Fibroblast of villous mesenchyme (primary cell): ENCODE results near the gene TMEM106C. TPM values are rescaled to one million over a fixed set of nuclear protein-coding genes. Genes with fewer than 3 reads are reported as not detected.

Source experiments
- DNase-seq: peaks from one replicate; pipeline ENCODE4 v3.0.0-alpha.2; 2010; ENCODE audit warnings: low read depth
- H3K4me3 ChIP-seq: 2 replicates; pipeline ENCODE4 v1.5.1; 2011; ENCODE audit warnings: low read depth, mild to moderate bottlenecking, low read length
- total RNA-seq: library from RNA; depleted of rRNA; stranded (reverse); fragments of >200 nt; gene quantifications from 2 replicates; pipeline ENCODE4 v1.2.3, GENCODE V29; 2012
- TF ChIP-seq, protein P1 (sequence below): IDR thresholded peaks from 2 replicates; pipeline ENCODE4 v1.5.1; 2012; ENCODE audit warnings: low read depth, mild to moderate bottlenecking, low read length; ENCODE audit not compliant: insufficient read depth

The TMEM106C gene
- total RNA-seq, 1 donor = 100 TPM

DNA sequence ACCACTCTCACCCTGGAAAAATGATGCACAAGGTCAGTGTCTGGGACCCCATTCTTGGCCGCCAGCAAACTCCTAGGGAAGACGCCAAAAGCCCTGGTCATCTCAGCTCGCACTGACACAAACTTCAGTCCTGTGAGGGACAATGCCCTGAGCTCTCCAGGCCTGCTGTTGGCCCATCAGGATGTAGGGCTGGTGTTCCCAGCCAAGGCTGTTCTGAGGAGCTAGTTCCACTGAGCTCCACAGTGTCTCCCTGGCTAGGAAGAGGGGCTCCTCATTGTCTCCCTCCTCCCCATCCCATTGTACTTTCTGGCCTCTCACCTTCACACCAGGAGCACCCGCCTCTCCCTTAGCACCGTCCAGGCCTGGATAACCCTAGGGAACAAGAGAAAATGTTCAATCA, 30.1 kb downstream of the TMEM106C start:
- no peak overlapping the region for H3K4me3 ChIP-seq
- DNase-seq = no peak
- TF ChIP-seq, protein P1, sequence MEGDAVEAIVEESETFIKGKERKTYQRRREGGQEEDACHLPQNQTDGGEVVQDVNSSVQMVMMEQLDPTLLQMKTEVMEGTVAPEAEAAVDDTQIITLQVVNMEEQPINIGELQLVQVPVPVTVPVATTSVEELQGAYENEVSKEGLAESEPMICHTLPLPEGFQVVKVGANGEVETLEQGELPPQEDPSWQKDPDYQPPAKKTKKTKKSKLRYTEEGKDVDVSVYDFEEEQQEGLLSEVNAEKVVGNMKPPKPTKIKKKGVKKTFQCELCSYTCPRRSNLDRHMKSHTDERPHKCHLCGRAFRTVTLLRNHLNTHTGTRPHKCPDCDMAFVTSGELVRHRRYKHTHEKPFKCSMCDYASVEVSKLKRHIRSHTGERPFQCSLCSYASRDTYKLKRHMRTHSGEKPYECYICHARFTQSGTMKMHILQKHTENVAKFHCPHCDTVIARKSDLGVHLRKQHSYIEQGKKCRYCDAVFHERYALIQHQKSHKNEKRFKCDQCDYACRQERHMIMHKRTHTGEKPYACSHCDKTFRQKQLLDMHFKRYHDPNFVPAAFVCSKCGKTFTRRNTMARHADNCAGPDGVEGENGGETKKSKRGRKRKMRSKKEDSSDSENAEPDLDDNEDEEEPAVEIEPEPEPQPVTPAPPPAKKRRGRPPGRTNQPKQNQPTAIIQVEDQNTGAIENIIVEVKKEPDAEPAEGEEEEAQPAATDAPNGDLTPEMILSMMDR = no peak

DNA sequence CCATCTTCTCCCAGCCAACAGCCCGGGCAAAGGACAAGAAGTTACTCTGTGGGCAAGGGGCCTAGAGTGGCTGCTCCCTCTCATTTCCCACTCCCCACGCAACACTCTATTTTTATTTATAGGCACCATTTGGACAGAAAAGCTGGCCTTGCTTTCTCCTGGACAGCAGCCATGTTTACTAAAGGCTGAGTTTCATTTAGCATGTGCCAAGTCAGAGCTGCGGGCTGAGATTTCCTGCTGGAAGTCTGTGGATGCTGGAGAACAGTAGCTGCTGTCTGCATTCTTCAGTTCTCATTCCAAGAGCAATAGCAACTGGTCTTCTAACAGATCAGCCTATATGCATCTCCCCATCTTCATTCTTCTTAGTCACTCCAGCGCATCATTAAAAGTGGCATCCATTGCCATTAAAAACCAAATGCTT, 32.6 kb downstream of the TMEM106C start:
- TF ChIP-seq, protein P1 = no peak
- no peak overlapping the region for H3K4me3 ChIP-seq
- DNase-seq = peak; percentile 54

DNA sequence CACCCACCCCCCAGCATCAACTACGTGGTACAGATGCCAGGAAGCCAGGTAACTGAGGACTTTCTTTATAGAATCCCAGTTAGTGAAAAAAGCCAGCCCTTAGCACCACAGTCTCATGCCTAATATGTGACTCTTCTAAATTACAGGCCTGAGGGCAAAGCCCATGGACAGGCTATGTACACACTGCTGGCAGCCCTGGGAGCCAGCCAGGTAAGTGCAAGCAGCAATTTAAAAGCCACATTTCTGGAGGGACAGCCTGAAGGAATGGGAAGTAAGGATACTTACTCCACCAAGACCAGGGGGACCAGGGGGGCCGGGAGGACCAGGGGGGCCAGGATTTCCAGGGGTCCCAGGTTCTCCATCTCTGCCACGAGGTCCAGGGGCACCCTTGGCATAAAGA, 33.9 kb downstream of the TMEM106C start:
- no peak overlapping the region for H3K4me3 ChIP-seq
- no peak for DNase-seq
- TF ChIP-seq, protein P1 = no peak

DNA sequence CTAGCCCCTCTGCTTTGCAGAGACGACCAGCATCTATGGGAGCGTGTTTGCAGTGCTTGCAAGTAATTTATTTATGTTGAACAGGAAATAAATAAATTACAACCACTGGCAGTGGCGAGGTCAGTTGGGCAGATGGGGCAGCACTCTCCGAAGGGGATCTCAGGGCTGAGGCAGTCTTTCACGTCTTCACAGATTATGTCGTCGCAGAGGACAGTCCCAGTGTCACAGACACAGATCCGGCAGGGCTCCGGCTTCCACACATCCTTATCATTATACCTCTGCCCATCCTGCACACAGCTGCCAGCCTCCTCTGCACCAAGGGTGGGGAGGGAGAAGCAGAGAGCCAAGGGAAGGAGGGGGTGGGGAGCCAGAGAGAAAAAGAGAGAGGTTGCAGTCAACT, 36.4 kb downstream of the TMEM106C start:
- TF ChIP-seq, protein P1 = no peak

GRCh38 chr12:48000878-48001504, 37.6 kb downstream of the TMEM106C start:
- peak overlapping the region; percentile 63 for H3K4me3 ChIP-seq
- peak; percentile 55 for DNase-seq
- TF ChIP-seq, protein P1 = no peak

More for the DNA sequence above, 36.4 kb downstream of the TMEM106C start:
- no peak overlapping the region for H3K4me3 ChIP-seq
- DNase-seq = no peak

- TF ChIP-seq, protein P1 = no peak
- DNase-seq = peak; percentile 38
- H3K4me3 ChIP-seq = peak overlapping the region; percentile 63
Observed at GRCh38 chr12:48001505-48002413, 38.4 kb downstream of the TMEM106C start.
